ENCODE results near the gene VAX1. TPM values are rescaled to one million over a fixed set of nuclear protein-coding genes. Genes with fewer than 3 reads are reported as not detected.
"Not testable (repeated sequence)": the region's sequence is repeated elsewhere in the genome, so short reads cannot be mapped to it uniquely, and the experiment has no call there.

Gene VAX1
- polyA plus RNA-seq (2012; ENCODE audit: missing spikeins), result not detected

GRCh38 chr10:117137911-117138642 is at the start of gene VAX1:
TSS of gene VAX1 (minus strand) at chr10:117138270. CDS start at chr10:117138056, 214 bp downstream.
- FAIRE-seq (no peak), DNase-seq (ENCODE audit: insufficient read length) (no peak)
- TF ChIP-seq TAF1 (IDR thresholded peaks at IDR 0.05; ENCODE audit: borderline replicate concordance, low read depth, low read length), result no peak
- TF ChIP-seq POLR2AphosphoS5 (IDR thresholded peaks at IDR 0.05; ENCODE audit: low read depth, low read length), result no peak
- TF ChIP-seq POLR2A (IDR thresholded peaks at IDR 0.05; ENCODE audit: low read depth, low read length), result no peak

DNA sequence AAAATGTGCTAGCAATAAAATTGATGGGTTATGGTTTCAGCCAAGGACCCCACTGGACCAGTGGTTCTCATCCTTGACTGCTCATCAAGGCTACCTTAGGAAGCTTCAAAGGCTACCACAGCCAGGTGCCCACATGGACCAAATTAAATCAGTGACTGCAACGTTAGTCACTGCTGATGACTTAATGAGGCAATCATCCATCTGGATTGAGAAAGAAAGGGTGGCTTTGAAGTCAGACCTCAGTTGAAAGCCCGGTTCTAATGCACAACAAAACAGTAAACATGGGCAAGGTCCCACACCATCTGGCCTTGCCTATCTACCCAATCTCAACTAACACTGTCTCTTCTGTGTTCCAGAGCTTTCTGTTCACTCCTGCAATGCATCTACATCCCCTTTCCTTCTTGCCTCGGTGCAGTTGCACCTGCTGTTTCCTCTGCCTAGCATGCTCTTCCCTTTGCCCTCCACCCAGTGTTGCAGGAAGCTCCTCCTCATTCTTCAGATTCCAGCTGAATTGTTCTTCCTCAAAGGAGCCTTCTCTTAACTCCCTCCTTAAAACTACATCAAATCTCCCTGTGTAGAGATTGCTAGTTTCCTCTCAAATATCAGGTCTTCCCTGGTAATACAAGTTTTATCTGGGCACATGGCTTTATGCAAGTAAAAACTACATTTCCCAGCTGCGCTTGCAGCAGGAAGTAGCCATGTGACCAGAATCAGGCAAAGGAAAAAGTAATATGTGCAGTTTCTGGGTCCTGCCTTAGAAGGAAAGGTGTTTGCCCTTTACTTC is 49.0 kb upstream of the VAX1 start:
- TF ChIP-seq POLR2A (IDR thresholded peaks at IDR 0.05; ENCODE audit: low read depth, low read length) (no peak), TAF1 (IDR thresholded peaks at IDR 0.05; ENCODE audit: borderline replicate concordance, low read depth, low read length) (no peak), POLR2AphosphoS5 (IDR thresholded peaks at IDR 0.05; ENCODE audit: low read depth, low read length) (no peak)
- FAIRE-seq, result no peak
- no peak for DNase-seq (ENCODE audit: insufficient read length)

GRCh38 chr10:117185817-117186216 is 47.7 kb upstream of the VAX1 start:
- FAIRE-seq; DNase-seq (ENCODE audit: insufficient read length): not testable (repeated sequence)

GRCh38 chr10:117184821-117185220 is 46.8 kb upstream of the VAX1 start:
- FAIRE-seq (no peak), DNase-seq (ENCODE audit: insufficient read length) (no peak)
- TF ChIP-seq POLR2A (IDR thresholded peaks at IDR 0.05; ENCODE audit: low read depth, low read length), result no peak
- no peak for TF ChIP-seq TAF1 (IDR thresholded peaks at IDR 0.05; ENCODE audit: borderline replicate concordance, low read depth, low read length)
- no peak for TF ChIP-seq POLR2AphosphoS5 (IDR thresholded peaks at IDR 0.05; ENCODE audit: low read depth, low read length)

GRCh38 chr10:117184296-117184695 is 46.2 kb upstream of the VAX1 start:
- DNase-seq (ENCODE audit: insufficient read length), result no peak
- no peak for FAIRE-seq
- no peak for TF ChIP-seq POLR2A (IDR thresholded peaks at IDR 0.05; ENCODE audit: low read depth, low read length)
- TF ChIP-seq POLR2AphosphoS5 (IDR thresholded peaks at IDR 0.05; ENCODE audit: low read depth, low read length), result no peak
- TF ChIP-seq TAF1 (IDR thresholded peaks at IDR 0.05; ENCODE audit: borderline replicate concordance, low read depth, low read length), result no peak

- no peak for TF ChIP-seq TAF1 (IDR thresholded peaks at IDR 0.05; ENCODE audit: borderline replicate concordance, low read depth, low read length)
- no peak for TF ChIP-seq POLR2AphosphoS5 (IDR thresholded peaks at IDR 0.05; ENCODE audit: low read depth, low read length)
- TF ChIP-seq POLR2A (IDR thresholded peaks at IDR 0.05; ENCODE audit: low read depth, low read length), result no peak
- DNase-seq (ENCODE audit: insufficient read length) (no peak), FAIRE-seq (no peak)
These were observed 40.1 kb upstream of the VAX1 start for GRCh38 chr10:117178190-117178589.

DNA sequence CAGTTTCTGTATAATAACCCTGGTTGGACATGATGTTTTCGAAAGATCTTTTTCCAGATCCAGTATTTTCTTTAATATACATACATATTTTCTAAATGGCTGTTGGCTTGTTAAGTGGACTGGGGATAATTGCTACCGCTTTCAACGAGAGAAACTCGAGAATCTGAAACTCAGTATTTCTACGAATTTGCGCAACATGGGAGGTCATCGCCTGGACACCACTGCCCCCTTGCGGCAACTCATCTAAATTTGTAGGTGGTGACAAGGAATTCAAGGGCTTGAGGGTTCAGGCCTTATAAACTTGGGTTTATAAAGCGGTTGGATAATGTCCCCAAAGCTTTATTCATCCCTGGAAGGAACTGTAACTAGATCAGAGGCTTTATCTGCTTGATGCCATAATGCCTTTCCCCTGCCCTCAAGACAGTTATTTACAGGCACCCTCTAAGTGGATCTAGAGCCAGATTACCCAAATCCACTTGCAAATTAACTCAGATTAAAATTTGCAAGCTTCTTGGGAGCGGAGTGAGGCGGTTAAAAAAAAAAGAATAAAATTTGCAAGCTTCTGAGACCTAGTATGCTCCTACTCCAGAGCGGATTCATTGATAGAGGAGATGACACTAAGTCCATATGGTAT is 37.9 kb upstream of the VAX1 start:
- peak; percentile 79 for FAIRE-seq
- no peak for TF ChIP-seq TAF1 (IDR thresholded peaks at IDR 0.05; ENCODE audit: borderline replicate concordance, low read depth, low read length)
- TF ChIP-seq POLR2A (IDR thresholded peaks at IDR 0.05; ENCODE audit: low read depth, low read length), result no peak
- TF ChIP-seq POLR2AphosphoS5 (IDR thresholded peaks at IDR 0.05; ENCODE audit: low read depth, low read length), result no peak
- no peak for DNase-seq (ENCODE audit: insufficient read length)

DNA sequence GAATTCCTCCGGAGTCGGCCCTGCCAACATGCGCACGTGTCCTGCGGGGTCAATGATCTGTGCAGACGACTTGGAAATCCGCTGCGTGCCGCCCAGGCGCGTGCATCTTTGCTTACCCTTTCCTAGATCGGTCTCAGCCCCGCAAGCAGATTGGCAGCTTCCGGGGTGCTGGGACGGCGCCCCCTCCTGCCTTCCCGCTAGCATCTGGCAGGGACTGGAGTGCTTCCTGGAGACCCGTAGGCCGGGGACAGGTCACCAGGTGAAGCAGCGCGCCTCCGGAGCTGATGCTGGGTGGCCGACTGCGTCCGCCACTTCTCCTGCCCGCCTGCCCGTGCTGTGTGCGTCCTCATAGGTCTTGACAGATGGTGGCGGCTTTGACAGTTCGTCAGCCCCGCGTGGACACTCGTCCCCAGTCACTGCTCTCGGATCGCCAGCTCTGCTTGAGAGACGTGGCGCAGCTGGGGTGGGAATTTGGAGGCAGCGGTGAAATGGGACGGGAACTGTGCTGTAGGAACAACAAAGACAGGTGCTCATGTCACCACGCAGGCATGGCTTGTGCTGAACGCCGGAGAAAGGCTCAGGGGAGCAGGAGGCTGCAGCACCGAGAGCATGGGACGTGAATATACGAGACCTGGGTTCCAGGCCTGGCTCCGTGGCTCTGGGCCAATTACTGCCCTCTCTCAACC is 37.3 kb upstream of the VAX1 start:
- FAIRE-seq (peak; percentile 42), DNase-seq (ENCODE audit: insufficient read length) (no peak)
- no peak for TF ChIP-seq POLR2AphosphoS5 (IDR thresholded peaks at IDR 0.05; ENCODE audit: low read depth, low read length)
- TF ChIP-seq TAF1 (IDR thresholded peaks at IDR 0.05; ENCODE audit: borderline replicate concordance, low read depth, low read length), result no peak
- no peak for TF ChIP-seq POLR2A (IDR thresholded peaks at IDR 0.05; ENCODE audit: low read depth, low read length)

- TF ChIP-seq TAF1 (IDR thresholded peaks at IDR 0.05; ENCODE audit: borderline replicate concordance, low read depth, low read length) (no peak), POLR2AphosphoS5 (IDR thresholded peaks at IDR 0.05; ENCODE audit: low read depth, low read length) (no peak), POLR2A (IDR thresholded peaks at IDR 0.05; ENCODE audit: low read depth, low read length) (no peak)
- peak; percentile 83 for FAIRE-seq
These were observed 36.6 kb upstream of the VAX1 start for GRCh38 chr10:117174439-117175214.

GRCh38 chr10:117170244-117170643 is 32.2 kb upstream of the VAX1 start:
- DNase-seq (ENCODE audit: insufficient read length), result no peak
- FAIRE-seq, result no peak
- TF ChIP-seq POLR2A (IDR thresholded peaks at IDR 0.05; ENCODE audit: low read depth, low read length) (no peak), TAF1 (IDR thresholded peaks at IDR 0.05; ENCODE audit: borderline replicate concordance, low read depth, low read length) (no peak), POLR2AphosphoS5 (IDR thresholded peaks at IDR 0.05; ENCODE audit: low read depth, low read length) (no peak)

More at GRCh38 chr10:117174439-117175214, 36.6 kb upstream of the VAX1 start:
- DNase-seq (ENCODE audit: insufficient read length), result peak; percentile 54
